Activated T-helper 1 cell treated with anti-CD3 and anti-CD28 coated beads, Interleukin-12 subunit alpha, Interleukin-12 subunit beta, Interleukin-2, Interleukin-4 antibody, amounts not matched to agents 30 ng/mL and 10 ng/mL and 1 ng/mL, durations not matched to agents 14 hours and 24 hours and 36 hours (primary cell): ENCODE results near the gene TUBB3. TPM values are rescaled to one million over a fixed set of nuclear protein-coding genes. Genes with fewer than 3 reads are reported as not detected.
A peak's percentile ranks its signal among the peaks of the same experiment; 100 is the strongest.

Source experiments
- DNase-seq: peaks from one replicate; pipeline ENCODE4 v3.0.0; 2021; ENCODE audit warnings: low spot score
- H3K27ac Mint-ChIP-seq: one replicate; pipeline ENCODE4 v1.8.0; 2021; ENCODE audit warnings: mild to moderate bottlenecking, mixed read lengths
- H3K27me3 Mint-ChIP-seq: one replicate; pipeline ENCODE4 v1.8.0; 2022; ENCODE audit warnings: mild to moderate bottlenecking, moderate library complexity, mixed read lengths; ENCODE audit not compliant: insufficient read depth
- H3K36me3 Mint-ChIP-seq: one replicate; pipeline ENCODE4 v1.8.0; 2021; ENCODE audit warnings: low read depth, mixed read lengths
- H3K4me1 Mint-ChIP-seq: one replicate; pipeline ENCODE4 v1.8.0; 2021; ENCODE audit warnings: low read depth, mixed read lengths
- H3K4me3 Mint-ChIP-seq: one replicate; pipeline ENCODE4 v1.8.0; 2021; ENCODE audit warnings: mild to moderate bottlenecking, moderate library complexity, mixed read lengths
- H3K9me3 Mint-ChIP-seq: one replicate; pipeline ENCODE4 v1.8.0; 2021; ENCODE audit warnings: mixed read lengths
- intact Hi-C: fragments of 100-400 bp; cut with micrococcal nuclease; formaldehyde crosslinking; loops from one replicate; pipeline ENCODE4 v1.15.1; 2024
- total RNA-seq: library from RNA; stranded (reverse); gene quantifications from 2 replicates; pipeline ENCODE4 v1.2.3, GENCODE V29; 2022

The TUBB3 gene
- total RNA-seq, 1 donor from 2014 or later, result 2.0 TPM

DNA sequence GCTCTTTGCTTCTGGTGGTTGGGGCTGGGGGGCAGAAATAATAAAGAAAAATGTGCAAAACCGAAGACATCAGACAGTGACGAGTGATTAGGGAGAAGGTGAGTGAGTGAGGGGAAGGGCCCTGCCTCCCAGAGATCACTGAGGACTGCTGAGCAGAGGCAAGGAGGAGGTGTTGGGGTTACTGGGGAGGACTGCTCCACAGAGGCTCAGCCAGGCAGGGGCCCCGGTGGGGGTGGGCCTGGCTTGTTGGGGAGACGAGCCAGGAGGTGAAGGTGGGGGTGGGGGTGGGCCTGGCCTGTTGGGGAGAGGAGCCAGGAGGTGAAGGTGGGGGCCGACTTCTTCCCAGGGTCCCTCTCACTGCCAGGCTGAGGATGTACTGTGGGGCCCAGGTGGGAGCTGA lies 23.4 kb downstream of the TUBB3 start:
- Mint-ChIP-seq H3K9me3 (no peaks in the 10 kb centered on the region), H3K27me3 (peaks cover 46% of the 10 kb centered on the region), H3K27ac (no peak overlapping the region), H3K36me3 (no peaks in the 10 kb centered on the region), H3K4me3 (no peak overlapping the region), H3K4me1 (no peaks in the 10 kb centered on the region)
- intact Hi-C loops, result no loop called here
- no peak for DNase-seq

DNA sequence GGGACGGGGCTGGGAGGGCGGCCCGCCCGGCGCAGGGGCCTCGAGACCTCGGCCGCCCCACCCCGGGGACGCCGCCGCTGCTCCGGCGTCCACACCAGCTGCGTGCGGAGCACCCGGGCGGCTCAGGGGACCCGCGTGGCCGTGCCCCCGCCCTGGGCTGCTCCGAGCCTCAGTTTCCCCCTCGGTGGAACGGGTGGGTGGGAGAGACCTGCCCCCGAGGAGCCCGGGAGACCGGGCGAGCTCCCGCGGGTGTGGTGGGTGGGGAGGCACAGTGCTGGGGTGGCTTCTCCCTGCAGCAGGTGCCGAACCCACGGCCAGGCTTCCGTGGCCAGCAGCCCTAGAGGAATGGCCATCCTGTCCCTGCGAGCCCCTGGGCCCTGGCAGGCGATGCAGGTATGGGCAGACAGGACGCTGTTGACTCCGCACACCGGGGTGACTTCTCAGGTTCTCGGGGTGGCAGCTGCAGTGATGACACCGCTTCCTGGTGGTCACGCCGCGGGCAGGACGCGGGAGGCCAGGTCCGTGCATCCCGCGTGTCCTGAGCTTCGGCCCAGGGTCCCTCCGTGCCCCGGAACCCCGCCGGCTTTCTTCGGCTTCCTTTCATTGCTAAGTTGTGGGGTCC lies 26.1 kb downstream of the TUBB3 start:
- no peak overlapping the region for H3K27ac Mint-ChIP-seq
- intact Hi-C loops, result no loop called here
- DNase-seq, result no peak
- H3K9me3 Mint-ChIP-seq, result no peaks in the 10 kb centered on the region
- no peaks in the 10 kb centered on the region for H3K36me3 Mint-ChIP-seq
- peaks cover 35% of the 10 kb centered on the region for H3K27me3 Mint-ChIP-seq
- H3K4me3 Mint-ChIP-seq, result peak overlapping the region; percentile 84
- no peaks in the 10 kb centered on the region for H3K4me1 Mint-ChIP-seq

- Mint-ChIP-seq H3K9me3 (no peaks in the 10 kb centered on the region), H3K4me3 (peak overlapping the region; percentile 84), H3K36me3 (no peaks in the 10 kb centered on the region), H3K27me3 (peaks cover 32% of the 10 kb centered on the region), H3K4me1 (no peaks in the 10 kb centered on the region), H3K27ac (no peak overlapping the region)
- no peak for DNase-seq
- intact Hi-C loops, result loop anchor here (2.0 kb wide), 1 partner anchor 23 kb away; no protein-coding TSS in a partner anchor
These were observed 26.6 kb downstream of the TUBB3 start for GRCh38 chr16:89949756-89950155.

DNA sequence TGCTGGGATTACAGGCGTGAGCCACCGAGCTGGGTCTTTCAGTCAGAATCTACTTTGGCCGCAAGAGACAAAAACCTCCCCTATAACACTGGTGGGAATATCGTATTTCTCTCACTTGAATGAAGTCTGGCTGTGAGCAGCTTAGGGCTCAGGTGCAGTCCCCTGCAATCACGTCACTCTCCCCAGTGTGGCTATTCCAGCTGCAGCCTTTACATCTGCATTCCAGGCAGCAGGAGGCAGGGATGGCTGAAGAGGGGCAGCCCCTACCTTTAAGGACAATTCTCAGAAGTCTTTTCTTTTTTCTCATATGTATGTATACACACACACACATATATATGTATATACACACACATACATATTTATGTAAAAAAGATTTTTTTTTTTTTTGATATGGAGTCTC lies 28.4 kb downstream of the TUBB3 start:
- no peaks in the 10 kb centered on the region for H3K9me3 Mint-ChIP-seq
- no peak for DNase-seq
- no peak overlapping the region for H3K27ac Mint-ChIP-seq
- no peaks in the 10 kb centered on the region for H3K4me1 Mint-ChIP-seq
- H3K4me3 Mint-ChIP-seq, result no peak overlapping the region
- peaks cover 19% of the 10 kb centered on the region for H3K27me3 Mint-ChIP-seq
- H3K36me3 Mint-ChIP-seq, result peaks cover 2% of the 10 kb centered on the region
- intact Hi-C loops, result loop anchor here (2.0 kb wide), 1 partner anchor 21 kb away; no protein-coding TSS in a partner anchor

GRCh38 chr16:89952049-89952448 lies 28.9 kb downstream of the TUBB3 start:
- H3K4me3 Mint-ChIP-seq, result no peak overlapping the region
- H3K27me3 Mint-ChIP-seq, result peaks cover 15% of the 10 kb centered on the region
- H3K9me3 Mint-ChIP-seq, result no peaks in the 10 kb centered on the region
- H3K4me1 Mint-ChIP-seq, result no peaks in the 10 kb centered on the region
- peaks cover 2% of the 10 kb centered on the region for H3K36me3 Mint-ChIP-seq
- DNase-seq, result no peak
- intact Hi-C loops, result no loop called here
- no peak overlapping the region for H3K27ac Mint-ChIP-seq

- no peak overlapping the region for H3K27ac Mint-ChIP-seq
- H3K27me3 Mint-ChIP-seq, result peaks cover 10% of the 10 kb centered on the region
- peak overlapping the region; percentile 22 for H3K4me3 Mint-ChIP-seq
- intact Hi-C loops, result no loop called here
- no peaks in the 10 kb centered on the region for H3K4me1 Mint-ChIP-seq
- H3K36me3 Mint-ChIP-seq, result peaks cover 2% of the 10 kb centered on the region
- DNase-seq, result no peak
- H3K9me3 Mint-ChIP-seq, result no peaks in the 10 kb centered on the region
These were observed 29.4 kb downstream of the TUBB3 start for GRCh38 chr16:89952551-89952950.

GRCh38 chr16:89953671-89954406 lies 30.7 kb downstream of the TUBB3 start:
- H3K9me3 Mint-ChIP-seq, result no peaks in the 10 kb centered on the region
- intact Hi-C loops, result no loop called here
- no peak overlapping the region for H3K4me3 Mint-ChIP-seq
- H3K27me3 Mint-ChIP-seq, result peaks cover 4% of the 10 kb centered on the region
- no peaks in the 10 kb centered on the region for H3K4me1 Mint-ChIP-seq
- no peak overlapping the region for H3K27ac Mint-ChIP-seq
- peaks cover 10% of the 10 kb centered on the region for H3K36me3 Mint-ChIP-seq
- no peak for DNase-seq

GRCh38 chr16:89954462-89954861 lies 31.3 kb downstream of the TUBB3 start:
- Mint-ChIP-seq H3K4me3 (no peak overlapping the region), H3K4me1 (no peaks in the 10 kb centered on the region), H3K36me3 (peaks cover 11% of the 10 kb centered on the region), H3K27me3 (peaks cover 4% of the 10 kb centered on the region), H3K9me3 (no peaks in the 10 kb centered on the region), H3K27ac (no peak overlapping the region)
- DNase-seq, result no peak
- intact Hi-C loops, result no loop called here

- H3K27me3 Mint-ChIP-seq, result peaks cover 3% of the 10 kb centered on the region
- no peak overlapping the region for H3K4me3 Mint-ChIP-seq
- peaks cover 11% of the 10 kb centered on the region for H3K36me3 Mint-ChIP-seq
- H3K9me3 Mint-ChIP-seq, result no peaks in the 10 kb centered on the region
- no peak overlapping the region for H3K27ac Mint-ChIP-seq
- DNase-seq, result no peak
- no peaks in the 10 kb centered on the region for H3K4me1 Mint-ChIP-seq
- intact Hi-C loops, result no loop called here
These were observed 32.0 kb downstream of the TUBB3 start for GRCh38 chr16:89955001-89955685.

GRCh38 chr16:89956505-89957215 lies 33.5 kb downstream of the TUBB3 start:
- Mint-ChIP-seq H3K4me3 (no peak overlapping the region), H3K27me3 (no peaks in the 10 kb centered on the region), H3K27ac (no peak overlapping the region), H3K9me3 (no peaks in the 10 kb centered on the region), H3K4me1 (no peaks in the 10 kb centered on the region), H3K36me3 (peaks cover 11% of the 10 kb centered on the region)
- no peak for DNase-seq
- intact Hi-C loops, result no loop called here

DNA sequence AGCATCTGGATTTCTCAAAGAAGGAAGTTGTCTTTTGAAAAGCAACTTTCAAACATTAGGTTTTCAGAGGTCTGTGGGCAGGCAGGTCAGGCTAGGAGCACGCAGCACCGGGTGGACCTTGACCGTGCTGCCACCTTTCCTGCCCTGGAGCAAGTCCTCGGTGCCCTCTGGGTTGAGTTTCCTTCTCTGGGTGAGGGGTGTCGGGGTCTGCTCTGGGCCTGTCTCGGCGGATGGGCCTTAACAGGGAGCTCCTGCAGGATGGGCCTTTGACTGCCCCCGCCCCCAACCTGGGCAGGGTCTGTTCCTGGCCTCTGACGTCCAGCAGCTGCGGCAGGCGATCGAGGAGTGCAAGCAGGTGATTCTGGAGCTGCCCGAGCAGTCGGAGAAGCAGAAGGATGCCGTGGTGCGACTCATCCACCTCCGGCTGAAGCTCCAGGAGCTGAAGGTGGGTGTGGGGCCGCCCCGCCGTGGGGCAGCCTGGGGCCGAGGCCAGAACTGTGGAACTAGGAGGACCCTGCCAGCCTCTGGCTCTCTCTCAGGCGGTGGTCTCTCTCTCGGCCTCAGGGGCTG lies 34.2 kb downstream of the TUBB3 start:
- no peak for DNase-seq
- H3K36me3 Mint-ChIP-seq, result peaks cover 11% of the 10 kb centered on the region
- no peaks in the 10 kb centered on the region for H3K9me3 Mint-ChIP-seq
- H3K27ac Mint-ChIP-seq, result no peak overlapping the region
- H3K4me1 Mint-ChIP-seq, result no peaks in the 10 kb centered on the region
- H3K27me3 Mint-ChIP-seq, result no peaks in the 10 kb centered on the region
- intact Hi-C loops, result no loop called here
- no peak overlapping the region for H3K4me3 Mint-ChIP-seq

GRCh38 chr16:89958068-89958467 lies 34.9 kb downstream of the TUBB3 start:
- no peaks in the 10 kb centered on the region for H3K4me1 Mint-ChIP-seq
- peaks cover 11% of the 10 kb centered on the region for H3K36me3 Mint-ChIP-seq
- no peak overlapping the region for H3K4me3 Mint-ChIP-seq
- H3K27me3 Mint-ChIP-seq, result no peaks in the 10 kb centered on the region
- DNase-seq, result no peak
- no peaks in the 10 kb centered on the region for H3K9me3 Mint-ChIP-seq
- H3K27ac Mint-ChIP-seq, result no peak overlapping the region
- intact Hi-C loops, result no loop called here
